ENCODE measurements around the gene ST8SIA1. TPM values are rescaled to one million over a fixed set of nuclear protein-coding genes. Genes with fewer than 3 reads are reported as not detected.

ST8SIA1 gene
- total and polyA plus RNA-seq, 7 donors = 0.06 to 1.3 (median 0.42) TPM

GRCh38 chr12:22206111-22206728 lies 128.3 kb downstream of the ST8SIA1 start:
- no peak overlapping the region for H3K27ac ChIP-seq
- no peak overlapping the region for H3K4me3 ChIP-seq
- H3K4me1 ChIP-seq = no peaks in the 10 kb centered on the region
- H3K27me3 ChIP-seq (ENCODE audit: insufficient read depth in 3 of 3, low read length in 2 of 3) = no peaks in the 10 kb centered on the region
- intact Hi-C loops (cut with DNase I) = no loop called here
- ATAC-seq = no peak
- no peak for TF ChIP-seq CTCF (IDR thresholded peaks at IDR 0.05)
- no peak for DNase-seq
- no peaks in the 10 kb centered on the region for H3K9me3 ChIP-seq
- no peaks in the 10 kb centered on the region for H3K36me3 ChIP-seq (ENCODE audit: insufficient read depth in 1 of 2, low read depth in 1 of 2)
- WGBS, 3 donors = 88 to 89% (median 88%) methylated on average over 6 of the region's 6 CpGs

DNA sequence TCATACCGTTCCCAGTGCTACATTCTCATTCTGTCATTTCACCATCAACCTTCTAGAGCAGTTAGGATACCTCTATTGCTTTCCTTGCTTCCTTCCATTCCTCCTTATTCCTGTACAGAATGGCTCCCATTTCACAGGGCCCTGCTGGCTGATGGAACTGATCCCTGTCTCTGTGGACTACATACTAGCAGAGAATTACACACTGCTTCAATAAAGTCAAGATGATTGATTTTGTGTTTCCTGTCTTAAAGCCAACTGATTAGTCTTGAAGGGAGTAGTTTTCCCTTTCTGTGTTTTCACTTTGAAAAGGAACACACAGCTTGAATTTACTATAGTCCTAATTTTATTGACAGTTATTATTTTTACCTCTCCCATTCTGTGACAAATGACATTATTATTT lies 130.1 kb downstream of the ST8SIA1 start:
- TF ChIP-seq CTCF (IDR thresholded peaks at IDR 0.05) = no peak
- no peak for ATAC-seq
- H3K27ac ChIP-seq = no peak overlapping the region
- intact Hi-C loops (cut with DNase I) = no loop called here
- H3K9me3 ChIP-seq = no peaks in the 10 kb centered on the region
- H3K36me3 ChIP-seq (ENCODE audit: insufficient read depth in 1 of 2, low read depth in 1 of 2) = no peaks in the 10 kb centered on the region
- no peaks in the 10 kb centered on the region for H3K27me3 ChIP-seq (ENCODE audit: insufficient read depth in 3 of 3, low read length in 2 of 3)
- WGBS, 3 donors = 55 to 60% (median 60%) methylated on average over 1 of the region's 1 CpG
- DNase-seq = no peak
- no peaks in the 10 kb centered on the region for H3K4me1 ChIP-seq
- H3K4me3 ChIP-seq = no peak overlapping the region

GRCh38 chr12:22202847-22203246 lies 131.7 kb downstream of the ST8SIA1 start:
- WGBS, 3 donors = 87 to 90% (median 90%) methylated on average over 5 of the region's 5 CpGs
- intact Hi-C loops (cut with DNase I) = no loop called here
- H3K27ac ChIP-seq = no peak overlapping the region

DNA sequence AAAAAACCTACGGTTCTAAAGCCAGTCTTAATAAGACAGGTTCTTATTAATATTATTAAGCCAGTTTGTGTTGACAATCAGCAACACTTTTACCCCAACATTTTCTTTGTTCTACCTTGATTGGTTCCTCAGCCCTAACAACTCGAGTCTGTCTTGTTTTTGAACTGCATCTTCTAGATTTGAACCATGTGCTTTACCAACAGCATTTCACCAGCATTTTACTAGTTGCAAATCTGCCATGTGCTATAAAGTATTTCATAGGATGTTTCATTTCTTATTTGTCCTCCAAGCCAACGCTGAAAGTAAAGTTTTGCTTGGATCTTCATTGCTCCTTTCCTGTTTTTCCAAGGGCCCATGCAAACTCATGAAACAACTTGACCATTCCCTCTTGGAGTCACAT lies 133.4 kb downstream of the ST8SIA1 start:
- no peak for ATAC-seq
- no peak for TF ChIP-seq CTCF (IDR thresholded peaks at IDR 0.05)
- no peaks in the 10 kb centered on the region for H3K27me3 ChIP-seq (ENCODE audit: insufficient read depth in 3 of 3, low read length in 2 of 3)
- no peak overlapping the region for H3K27ac ChIP-seq
- intact Hi-C loops (cut with DNase I) = no loop called here
- H3K36me3 ChIP-seq (ENCODE audit: insufficient read depth in 1 of 2, low read depth in 1 of 2) = no peaks in the 10 kb centered on the region
- 89 to 93% (median 91%) methylated on average over 3 of the region's 3 CpGs for WGBS, 3 donors
- H3K4me1 ChIP-seq = no peaks in the 10 kb centered on the region
- no peak overlapping the region for H3K4me3 ChIP-seq
- DNase-seq = no peak
- H3K9me3 ChIP-seq = no peaks in the 10 kb centered on the region

More at GRCh38 chr12:22202847-22203246, 131.7 kb downstream of the ST8SIA1 start:
- no peak for ATAC-seq
- Histone ChIP-seq H3K4me3 (no peak overlapping the region), H3K27me3 (ENCODE audit: insufficient read depth in 3 of 3, low read length in 2 of 3) (no peaks in the 10 kb centered on the region), H3K36me3 (ENCODE audit: insufficient read depth in 1 of 2, low read depth in 1 of 2) (no peaks in the 10 kb centered on the region), H3K4me1 (no peaks in the 10 kb centered on the region), H3K9me3 (no peaks in the 10 kb centered on the region)
- TF ChIP-seq CTCF (IDR thresholded peaks at IDR 0.05) = no peak
- DNase-seq = no peak

DNA sequence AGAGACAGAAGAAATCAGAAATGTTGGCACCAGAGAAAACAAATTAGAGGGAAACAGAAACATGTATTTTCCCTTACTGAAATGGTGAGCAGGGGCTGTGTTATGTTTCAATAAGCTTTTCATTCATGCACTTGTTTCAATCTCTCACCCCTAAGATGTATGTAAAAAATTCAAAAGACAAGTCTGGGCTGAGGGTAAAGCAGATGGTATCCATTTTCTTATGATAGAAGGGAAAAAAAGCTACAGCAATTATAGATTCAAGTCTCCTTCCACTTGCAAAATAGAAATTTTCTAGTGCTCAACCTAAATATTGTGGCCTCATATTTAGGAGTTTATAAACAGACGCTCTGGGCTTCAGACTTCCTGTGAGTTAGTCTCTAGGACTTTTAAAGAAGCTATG lies 138.3 kb downstream of the ST8SIA1 start:
- intact Hi-C loops (cut with DNase I) = no loop called here

More for the DNA sequence above, 138.3 kb downstream of the ST8SIA1 start:
- 63 to 82% (median 76%) methylated on average over 1 of the region's 1 CpG for WGBS, 3 donors
- H3K4me1 ChIP-seq = no peaks in the 10 kb centered on the region
- no peaks in the 10 kb centered on the region for H3K36me3 ChIP-seq (ENCODE audit: insufficient read depth in 1 of 2, low read depth in 1 of 2)
- ATAC-seq (no peak), DNase-seq (no peak)
- no peaks in the 10 kb centered on the region for H3K9me3 ChIP-seq
- no peaks in the 10 kb centered on the region for H3K27me3 ChIP-seq (ENCODE audit: insufficient read depth in 3 of 3, low read length in 2 of 3)
- TF ChIP-seq CTCF (IDR thresholded peaks at IDR 0.05) = no peak
- H3K4me3 ChIP-seq = no peak overlapping the region
- H3K27ac ChIP-seq = no peak overlapping the region
